Esophagus (tissue), 2 donors: ENCODE measurements around the gene CPNE2. TPM values are rescaled to one million over a fixed set of nuclear protein-coding genes. Genes with fewer than 3 reads are reported as not detected.

Experiments used
- H3K27ac ChIP-seq, 2 donors: one replicate each; pipeline ENCODE4 v1.5.1; 2013; ENCODE audit warnings: low read depth in 2 of 2, mild to moderate bottlenecking in 2 of 2, inconsistent platforms in 1 of 2, low read length in 1 of 2, moderate library complexity in 1 of 2
- H3K27me3 ChIP-seq, 2 donors: one replicate each; pipeline ENCODE4 v1.6.1; 2013; ENCODE audit warnings: low read length in 2 of 2, control low read depth in 1 of 2, mild to moderate bottlenecking in 1 of 2; ENCODE audit not compliant: insufficient read depth in 2 of 2, control insufficient read depth in 1 of 2
- H3K36me3 ChIP-seq, 2 donors: one replicate each; pipeline ENCODE4 v1.6.1; 2013; ENCODE audit warnings: low read length in 1 of 2; ENCODE audit not compliant: control insufficient read depth in 2 of 2, insufficient read depth in 2 of 2
- H3K4me1 ChIP-seq, 2 donors: one replicate each; pipeline ENCODE4 v1.6.1; 2013; ENCODE audit warnings: low read length in 1 of 2; ENCODE audit not compliant: control insufficient read depth in 2 of 2, insufficient read depth in 2 of 2
- H3K4me3 ChIP-seq, 2 donors: one replicate each; pipeline ENCODE4 v1.5.1; 2013; ENCODE audit warnings: low read length in 2 of 2, mild to moderate bottlenecking in 2 of 2, low read depth in 1 of 2, moderate library complexity in 1 of 2
- H3K9me3 ChIP-seq, 2 donors: one replicate each; pipeline ENCODE4 v1.6.1; 2013; ENCODE audit warnings: mild to moderate bottlenecking in 2 of 2, low read depth in 1 of 2, low read length in 1 of 2, moderate library complexity in 1 of 2; ENCODE audit not compliant: control insufficient read depth in 2 of 2, insufficient read depth in 1 of 2
- WGBS, 2 donors: extraction: QIAGEN DNeasy Blood & Tissue Kit; methylation state at CpG; one replicate each; pipeline ENCODE4 v1.1.7; 2013; 5-methylcytosine and 5-hydroxymethylcytosine counted together
- polyA plus RNA-seq, 2 donors: library from polyadenylated mRNA; stranded (reverse); fragments of 200-250 nt; gene quantifications; one replicate each; pipeline ENCODE4 v1.2.3, GENCODE V29; 2013
- donor health status: healthy with polysubstance abuse.
- donor health status: Bipolar disorder and iron deficiency.

The CPNE2 gene
- polyA plus RNA-seq, 2 donors = 18.3 to 24.5 TPM

GRCh38 chr16:57192146-57192545 lies 99.8 kb downstream of the CPNE2 start:
- no peaks in the 10 kb centered on the region for H3K36me3 ChIP-seq
- H3K4me1 ChIP-seq = no peaks in the 10 kb centered on the region
- H3K9me3 ChIP-seq = no peaks in the 10 kb centered on the region
- no peaks in the 10 kb centered on the region for H3K27me3 ChIP-seq
- 90 to 91% methylated on average over 3 of the region's 3 CpGs for WGBS, 2 donors
- H3K4me3 ChIP-seq = no peak overlapping the region
- no peak overlapping the region for H3K27ac ChIP-seq

- 82 to 85% methylated on average over 7 of the region's 7 CpGs for WGBS, 2 donors
- H3K4me1 ChIP-seq = no peaks in the 10 kb centered on the region
These were observed 100.5 kb downstream of the CPNE2 start for GRCh38 chr16:57192720-57193486.

GRCh38 chr16:57194512-57194911 lies 102.1 kb downstream of the CPNE2 start:
- Histone ChIP-seq H3K36me3 (no peaks in the 10 kb centered on the region), H3K9me3 (no peaks in the 10 kb centered on the region), H3K27me3 (no peaks in the 10 kb centered on the region), H3K4me1 (no peaks in the 10 kb centered on the region), H3K27ac (no peak overlapping the region), H3K4me3 (no peak overlapping the region)

More at GRCh38 chr16:57192720-57193486, 100.5 kb downstream of the CPNE2 start:
- Histone ChIP-seq H3K4me3 (no peak overlapping the region), H3K36me3 (no peaks in the 10 kb centered on the region), H3K27me3 (no peaks in the 10 kb centered on the region), H3K27ac (no peak overlapping the region), H3K9me3 (no peaks in the 10 kb centered on the region)

GRCh38 chr16:57196286-57196685 lies 103.9 kb downstream of the CPNE2 start:
- 71 to 77% methylated on average over 4 of the region's 4 CpGs for whole genome bisulfite sequencing, 2 donors
- Histone ChIP-seq H3K27me3 (no peaks in the 10 kb centered on the region), H3K4me3 (no peak overlapping the region), H3K9me3 (no peaks in the 10 kb centered on the region), H3K36me3 (no peaks in the 10 kb centered on the region), H3K27ac (peak overlapping the region in 1 of 2 donors; percentile 1), H3K4me1 (no peaks in the 10 kb centered on the region)

GRCh38 chr16:57196753-57197152 lies 104.4 kb downstream of the CPNE2 start:
- Histone ChIP-seq H3K27ac (no peak overlapping the region), H3K4me3 (no peak overlapping the region), H3K9me3 (no peaks in the 10 kb centered on the region), H3K27me3 (no peaks in the 10 kb centered on the region), H3K4me1 (no peaks in the 10 kb centered on the region), H3K36me3 (no peaks in the 10 kb centered on the region)
- 68 to 75% methylated on average over 3 of the region's 3 CpGs for WGBS, 2 donors

Other genes with a start within 250 kb of the CPNE2 start
- gene SLC12A3, start 227.4 kb upstream of the CPNE2 start, polyA plus RNA-seq = under 1 TPM; 0.04 to 0.06 TPM
- 10 to 100 TPM; 25.6 to 45.4 TPM for gene HERPUD1, start 160.4 kb upstream of the CPNE2 start, polyA plus RNA-seq
- gene CETP, start 130.6 kb upstream of the CPNE2 start, polyA plus RNA-seq = under 1 TPM in 1 of 2 donors, not detected in 1; 0.06 TPM
- 10 to 100 TPM; 11.3 to 21.7 TPM for gene NLRC5, start 103.0 kb upstream of the CPNE2 start, polyA plus RNA-seq
- gene PSME3IP1, start 93.5 kb downstream of the CPNE2 start, polyA plus RNA-seq = 10 to 100 TPM; 50.4 to 50.6 TPM
- 1 to 10 TPM; 7.5 to 9.8 TPM for gene RSPRY1, start 93.7 kb downstream of the CPNE2 start, polyA plus RNA-seq
- gene ARL2BP, start 152.7 kb downstream of the CPNE2 start, polyA plus RNA-seq = 10 to 100 TPM; 20.8 to 30.1 TPM
- 10 to 100 TPM; 18.1 to 28.0 TPM for gene PLLP, start 192.1 kb downstream of the CPNE2 start, polyA plus RNA-seq